Endothelial cell of hepatic sinusoid (primary cell): ENCODE data around the gene EFCAB14.
"Not testable (repeated sequence)": the region's sequence is repeated elsewhere in the genome, so short reads cannot be mapped to it uniquely, and the experiment has no call there.

Source experiments
- in situ Hi-C: cut with HindIII; loops from 2 replicates; pipeline ENCODE4 v1.10.0; 2017; ENCODE audit warnings: low sequenced_read_pairs

The EFCAB14 gene

GRCh38 chr1:46723901-46724300 is 5.0 kb upstream of the EFCAB14 start:
- in situ Hi-C loops, result no loop called here

GRCh38 chr1:46721686-46722205 is 2.8 kb upstream of the EFCAB14 start:
- in situ Hi-C loops, result no loop called here

- in situ Hi-C loops, result no loop called here
Measured at GRCh38 chr1:46721204-46721603, 2.3 kb upstream of the EFCAB14 start.

GRCh38 chr1:46720319-46720718 is 1.4 kb upstream of the EFCAB14 start:
- in situ Hi-C loops, result not testable (repeated sequence)

- in situ Hi-C loops, result no loop called here
Measured at GRCh38 chr1:46719689-46720088, 775 bp upstream of the EFCAB14 start.

- in situ Hi-C loops, result no loop called here
Measured at GRCh38 chr1:46718340-46718726, 581 bp downstream of the EFCAB14 start.

GRCh38 chr1:46717654-46718053 is 1.3 kb downstream of the EFCAB14 start:
- in situ Hi-C loops, result no loop called here

GRCh38 chr1:46714976-46715375 is 3.9 kb downstream of the EFCAB14 start:
- in situ Hi-C loops, result no loop called here

GRCh38 chr1:46708121-46708520 is 10.8 kb downstream of the EFCAB14 start:
- in situ Hi-C loops, result no loop called here

- in situ Hi-C loops, result no loop called here
Measured at GRCh38 chr1:46705408-46705807, 13.5 kb downstream of the EFCAB14 start.

GRCh38 chr1:46703927-46704641 is 14.8 kb downstream of the EFCAB14 start:
- in situ Hi-C loops, result no loop called here

- in situ Hi-C loops, result no loop called here
Measured at GRCh38 chr1:46699666-46700065, 19.2 kb downstream of the EFCAB14 start.

- in situ Hi-C loops, result no loop called here
Measured at GRCh38 chr1:46697053-46697452, 21.9 kb downstream of the EFCAB14 start.

- in situ Hi-C loops, result loop anchor here (5.0 kb wide), 1 partner anchor 77 kb away; the partner anchor contains the start of gene MOB3C
Measured at GRCh38 chr1:46694676-46695075, 24.2 kb downstream of the EFCAB14 start.

GRCh38 chr1:46692811-46693770 is 25.8 kb downstream of the EFCAB14 start:
- in situ Hi-C loops, result loop anchor here (5.0 kb wide), 1 partner anchor 76 kb away; the partner anchor contains the start of gene MOB3C

GRCh38 chr1:46691997-46692790 is 26.7 kb downstream of the EFCAB14 start:
- in situ Hi-C loops, result loop anchor here (5.0 kb wide), 1 partner anchor 75 kb away; the partner anchor contains the start of gene MOB3C

- in situ Hi-C loops, result loop anchor here (5.0 kb wide), 1 partner anchor 74 kb away; the partner anchor contains the start of gene MOB3C
Measured at GRCh38 chr1:46690931-46691421, 27.9 kb downstream of the EFCAB14 start.

GRCh38 chr1:46689897-46690296 is 29.0 kb downstream of the EFCAB14 start:
- in situ Hi-C loops, result loop anchor here (5.0 kb wide), 1 partner anchor 73 kb away; the partner anchor contains the start of gene MOB3C

- in situ Hi-C loops, result no loop called here
Measured at GRCh38 chr1:46689356-46689755, 29.6 kb downstream of the EFCAB14 start.

GRCh38 chr1:46687921-46688509 is 30.9 kb downstream of the EFCAB14 start:
- in situ Hi-C loops, result no loop called here
